Stimulated activated CD8-positive, alpha-beta memory T cell treated with anti-CD3 and anti-CD28 coated beads, Interleukin-7, amount 100 ng/mL, for 48 hours (primary cell): Measurements from ENCODE around the gene ZMIZ1.
A peak's percentile ranks its signal among the peaks of the same experiment; 100 is the strongest.
"Not testable (repeated sequence)": the region's sequence is repeated elsewhere in the genome, so short reads cannot be mapped to it uniquely, and the experiment has no call there.

Experiments
- DNase-seq, 2 donors: peaks; one replicate each; pipeline ENCODE4 v3.0.0-alpha.2; 2020; ENCODE audit warnings: low read depth in 1 of 2; ENCODE audit errors: extremely low read depth in 1 of 2

The ZMIZ1 gene

GRCh38 chr10:79318369-79318768 is 249.6 kb downstream of the ZMIZ1 start:
- no peak for DNase-seq

GRCh38 chr10:79319115-79319771 is 250.5 kb downstream of the ZMIZ1 start:
- DNase-seq, result no peak

- no peak for DNase-seq
Measured at GRCh38 chr10:79320316-79320715, 251.6 kb downstream of the ZMIZ1 start.

- peak in 1 of 2 donors; percentile 48 for DNase-seq
Measured at GRCh38 chr10:79320820-79321493, 252.2 kb downstream of the ZMIZ1 start.

GRCh38 chr10:79321494-79321882 is 252.7 kb downstream of the ZMIZ1 start:
- DNase-seq, result no peak

- DNase-seq, result no peak
Measured at GRCh38 chr10:79321951-79322350, 253.2 kb downstream of the ZMIZ1 start.

GRCh38 chr10:79322616-79323543 is 254.1 kb downstream of the ZMIZ1 start:
- peak; percentile 58 to 64 for DNase-seq

GRCh38 chr10:79323602-79324001 is 254.8 kb downstream of the ZMIZ1 start:
- DNase-seq, result no peak

- no peak for DNase-seq
Measured at GRCh38 chr10:79324032-79324695, 255.4 kb downstream of the ZMIZ1 start.

- DNase-seq, result no peak
Measured at GRCh38 chr10:79326361-79327089, 257.8 kb downstream of the ZMIZ1 start.

- DNase-seq, result no peak
Measured at GRCh38 chr10:79327090-79327457, 258.3 kb downstream of the ZMIZ1 start.

GRCh38 chr10:79328147-79328701 is 259.5 kb downstream of the ZMIZ1 start:
- DNase-seq, result no peak

GRCh38 chr10:79328737-79329504 is 260.2 kb downstream of the ZMIZ1 start:
- no peak for DNase-seq

- DNase-seq, result no peak
Measured at GRCh38 chr10:79329529-79329928, 260.8 kb downstream of the ZMIZ1 start.

- no peak for DNase-seq
Measured at GRCh38 chr10:79331226-79331625, 262.5 kb downstream of the ZMIZ1 start.

GRCh38 chr10:79331709-79332108 is 262.9 kb downstream of the ZMIZ1 start:
- peak; percentile 67 to 87 for DNase-seq

GRCh38 chr10:79332610-79333315 is 264.0 kb downstream of the ZMIZ1 start:
- not testable (repeated sequence) for DNase-seq

- DNase-seq, result no peak
Measured at GRCh38 chr10:79333513-79333912, 264.7 kb downstream of the ZMIZ1 start.

- DNase-seq, result no peak
Measured at GRCh38 chr10:79334573-79334972, 265.8 kb downstream of the ZMIZ1 start.
